ENCODE data around the gene GAA. TPM values are rescaled to one million over a fixed set of nuclear protein-coding genes. Genes with fewer than 3 reads are reported as not detected.

Gene GAA
- total RNA-seq, 1 donor = 75.1 TPM

GRCh38 chr17:80164185-80164584 is 62.8 kb downstream of the GAA start:
- H3K4me3 ChIP-seq (ENCODE audit: low read depth, low read length) = no peak overlapping the region
- DNase-seq (ENCODE audit: low read depth) = no peak
- TF ChIP-seq CTCF (IDR thresholded peaks at IDR 0.05; ENCODE audit: insufficient read depth, low read length) = no peak

- no peak overlapping the region for H3K4me3 ChIP-seq (ENCODE audit: low read depth, low read length)
- no peak for TF ChIP-seq CTCF (IDR thresholded peaks at IDR 0.05; ENCODE audit: insufficient read depth, low read length)
- DNase-seq (ENCODE audit: low read depth) = no peak
Measured at GRCh38 chr17:80166446-80166845, 65.1 kb downstream of the GAA start.

DNA sequence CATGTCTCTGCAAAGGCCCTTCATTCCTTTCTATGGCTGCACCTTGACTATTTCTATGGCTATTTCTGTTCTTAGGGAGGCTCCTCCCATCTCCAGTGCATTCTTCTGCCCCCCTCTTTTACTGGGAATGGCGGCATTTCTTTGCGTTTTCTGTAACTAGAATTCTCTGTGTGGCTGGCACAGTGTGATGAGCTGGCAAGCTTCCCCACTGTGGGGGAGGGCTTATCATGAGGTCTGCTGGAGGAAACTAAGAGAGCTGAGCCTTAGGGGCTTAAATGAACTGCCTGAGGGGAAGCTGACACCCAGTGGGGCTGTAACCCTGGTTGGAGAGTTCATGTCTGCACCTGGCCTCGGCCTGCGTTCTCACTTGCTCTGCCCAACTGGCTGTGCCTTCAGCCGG is 67.0 kb downstream of the GAA start:
- no peak for TF ChIP-seq CTCF (IDR thresholded peaks at IDR 0.05; ENCODE audit: insufficient read depth, low read length)
- no peak overlapping the region for H3K4me3 ChIP-seq (ENCODE audit: low read depth, low read length)
- DNase-seq (ENCODE audit: low read depth) = peak; percentile 33

GRCh38 chr17:80169107-80169506 is 67.7 kb downstream of the GAA start:
- no peak for TF ChIP-seq CTCF (IDR thresholded peaks at IDR 0.05; ENCODE audit: insufficient read depth, low read length)
- no peak overlapping the region for H3K4me3 ChIP-seq (ENCODE audit: low read depth, low read length)
- DNase-seq (ENCODE audit: low read depth) = no peak

Small RNA genes lying within 50 kb of the gene (small RNA-seq; reads per million reads assigned to genes)
- gene AC087741.2 (not detected), gene MIR1268B (not detected)

Other genes starting within 250 kb of the GAA start
- 33.4 and 37.8 TPM in 2 replicates for gene TBC1D16, start 65.7 kb upstream of the GAA start, total RNA-seq (ENCODE audit: low replicate concordance)
- gene CCDC40, start 64.9 kb upstream of the GAA start, total RNA-seq (ENCODE audit: low replicate concordance) = 3.0 and 5.2 TPM in 2 replicates
- 85.9 and 127 TPM in 2 replicates for gene EIF4A3, start 45.5 kb downstream of the GAA start, total RNA-seq (ENCODE audit: low replicate concordance)
- 0.09 TPM in 1 of 2 replicates, not detected in the other for gene CARD14, start 68.4 kb downstream of the GAA start, total RNA-seq (ENCODE audit: low replicate concordance)
- gene SGSH, start 118.8 kb downstream of the GAA start, total RNA-seq (ENCODE audit: low replicate concordance) = 17.6 and 80.9 TPM in 2 replicates
- gene SLC26A11, start 118.8 kb downstream of the GAA start, total RNA-seq (ENCODE audit: low replicate concordance) = 8.5 and 12.2 TPM in 2 replicates
- gene RNF213, start 159.3 kb downstream of the GAA start, total RNA-seq (ENCODE audit: low replicate concordance) = 88.7 and 143 TPM in 2 replicates